Neural cell (in vitro differentiated cells): ENCODE measurements around the gene CTDSPL. TPM values are rescaled to one million over a fixed set of nuclear protein-coding genes. Genes with fewer than 3 reads are reported as not detected.

Source experiments
- H2AFZ ChIP-seq: fragments of 200-600, 300-800 bp; sonication (generic), shearing (Covaris generic); 2 replicates; pipeline ENCODE4 v1.6.0; 2014; ENCODE audit warnings: low read depth, mild to moderate bottlenecking, antibody characterized with exemption, low read length, moderate library complexity
- H3F3A ChIP-seq: fragments of 200-600 bp; shearing (Covaris generic); 2 replicates; pipeline ENCODE4 v1.6.1; 2016; ENCODE audit warnings: mild to moderate bottlenecking, moderate library complexity, mixed read lengths, antibody characterized with exemption, low read length; ENCODE audit not compliant: insufficient read depth, poor library complexity, severe bottlenecking
- H3K27ac ChIP-seq: fragments of 200-600, 300-800 bp; sonication (generic), shearing (Covaris generic); 2 replicates; pipeline ENCODE4 v1.5.1; 2014; ENCODE audit warnings: mild to moderate bottlenecking, low read length, moderate library complexity
- H3K27me3 ChIP-seq: fragments of 300-800, 200-600 bp; sonication (generic), shearing (Covaris generic); 2 replicates; pipeline ENCODE4 v1.6.0; 2014; ENCODE audit warnings: mild to moderate bottlenecking, low read depth, low read length, moderate library complexity; ENCODE audit not compliant: insufficient read depth
- H3K36me3 ChIP-seq: fragments of 300-800, 200-600 bp; sonication (generic), shearing (Covaris generic); 2 replicates; pipeline ENCODE4 v1.5.1; 2014; ENCODE audit warnings: mild to moderate bottlenecking, antibody characterized with exemption, low read length, moderate library complexity; ENCODE audit not compliant: insufficient read depth
- H3K4me2 ChIP-seq: fragments of 300-800, 200-600 bp; sonication (generic), shearing (Covaris generic); 2 replicates; pipeline ENCODE4 v1.6.0; 2014; ENCODE audit warnings: mild to moderate bottlenecking, low read length
- H3K4me3 ChIP-seq: fragments of 300-800, 200-600 bp; sonication (generic), shearing (Covaris generic); 2 replicates; pipeline ENCODE4 v1.5.1; 2014; ENCODE audit warnings: mild to moderate bottlenecking, low read length, moderate library complexity
- H3K79me2 ChIP-seq: fragments of 200-600 bp; shearing (Covaris generic); replicated peaks from 2 replicates; pipeline ENCODE4 v1.6.0; 2014; ENCODE audit warnings: mild to moderate bottlenecking, low read length, moderate library complexity; ENCODE audit not compliant: insufficient read depth
- H3K9ac ChIP-seq: fragments of 300-800, 200-600 bp; sonication (generic), shearing (Covaris generic); 2 replicates; pipeline ENCODE4 v1.6.1; 2016; ENCODE audit warnings: mild to moderate bottlenecking, low read length, mixed read lengths
- H3K9me2 ChIP-seq: fragments of 200-600 bp; shearing (Covaris generic); 2 replicates; pipeline ENCODE4 v1.6.1; 2016; ENCODE audit warnings: mild to moderate bottlenecking, low read length, mixed read lengths; ENCODE audit not compliant: insufficient read depth
- H3K9me3 ChIP-seq: fragments of 200-600, 300-800 bp; sonication (generic), shearing (Covaris generic); 2 replicates; pipeline ENCODE4 v1.6.1; 2016; ENCODE audit warnings: mild to moderate bottlenecking, mixed run types, low read length, moderate library complexity, mixed read lengths
- H4K20me1 ChIP-seq: fragments of 200-600 bp; shearing (Covaris generic); 2 replicates; pipeline ENCODE4 v1.6.1; 2016; ENCODE audit warnings: mild to moderate bottlenecking, mixed run types; ENCODE audit not compliant: insufficient read depth
- EP300 ChIP-seq: fragments of 450-650 bp; conservative IDR thresholded peaks from 2 replicates; pipeline ENCODE4 v1.6.1; 2014; ENCODE audit warnings: antibody characterized with exemption, mild to moderate bottlenecking, moderate library complexity; ENCODE audit not compliant: poor library complexity, severe bottlenecking
- EZH2 ChIP-seq: fragments of 200-600, 300-800 bp; shearing (Covaris generic), sonication (generic); IDR thresholded peaks from 2 replicates; pipeline ENCODE4 v1.6.1; 2014; ENCODE audit warnings: antibody characterized with exemption, low read length, borderline replicate concordance, mild to moderate bottlenecking; ENCODE audit not compliant: insufficient read depth, poor library complexity, severe bottlenecking
- MXI1 ChIP-seq: fragments of 450-650 bp; conservative IDR thresholded peaks from 2 replicates; pipeline ENCODE4 v1.6.1; 2014; ENCODE audit warnings: antibody characterized with exemption, mild to moderate bottlenecking; ENCODE audit not compliant: poor library complexity, severe bottlenecking
- POLR2AphosphoS5 ChIP-seq: IDR thresholded peaks from 2 replicates; pipeline ENCODE4 v1.6.1; 2012
- RAD21 ChIP-seq: fragments of 450-650 bp; conservative IDR thresholded peaks from 2 replicates; pipeline ENCODE4 v1.6.1; 2014; ENCODE audit warnings: antibody characterized with exemption, mild to moderate bottlenecking, moderate library complexity
- SMC3 ChIP-seq: fragments of 450-650 bp; conservative IDR thresholded peaks from 2 replicates; pipeline ENCODE4 v1.6.1; 2014; ENCODE audit warnings: antibody characterized with exemption, mild to moderate bottlenecking, moderate library complexity; ENCODE audit not compliant: poor library complexity
- TAF1 ChIP-seq: IDR thresholded peaks from 2 replicates; pipeline ENCODE4 v1.6.1; 2012; ENCODE audit warnings: low read depth
- polyA plus RNA-seq: library from polyadenylated mRNA; depleted of rRNA; stranded (reverse); fragments of >200 nt; gene quantifications from 2 replicates; pipeline ENCODE4 v1.2.3, GENCODE V29; 2014
- TF ChIP-seq, protein P1 (sequence below): IDR thresholded peaks from 2 replicates; pipeline ENCODE4 v1.6.1; 2012; ENCODE audit warnings: borderline replicate concordance
- TF ChIP-seq, protein P2 (sequence below): fragments of 450-650 bp; IDR thresholded peaks from 2 replicates; pipeline ENCODE4 v1.5.1; 2014; ENCODE audit warnings: antibody characterized with exemption, mild to moderate bottlenecking, moderate library complexity; ENCODE audit not compliant: poor library complexity, severe bottlenecking

Gene CTDSPL
- polyA plus RNA-seq, 1 donor from 2014 or later = 17.0 TPM

DNA sequence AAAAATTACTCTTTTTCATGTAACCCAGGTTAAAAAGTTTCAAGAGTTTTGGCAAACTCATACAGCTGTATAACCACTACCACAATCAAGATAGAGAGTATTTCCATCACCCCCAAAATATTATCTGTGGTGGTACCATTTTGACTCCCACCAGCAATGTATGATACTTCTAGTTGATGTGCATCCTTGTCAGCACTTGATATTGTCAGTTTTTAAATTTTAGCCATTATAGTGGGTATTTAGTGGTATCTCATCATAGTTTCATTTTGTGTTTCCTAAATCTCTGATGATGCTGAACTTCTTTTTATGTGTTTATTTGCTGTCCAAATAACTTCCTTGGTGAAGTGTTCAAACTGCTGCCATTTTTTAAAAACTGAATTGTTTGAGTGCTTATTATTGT lies 14.6 kb downstream of the CTDSPL start:
- TF ChIP-seq TAF1 (no peak), MXI1 (no peak), POLR2AphosphoS5 (no peak), RAD21 (no peak), EP300 (no peak), SMC3 (no peak), EZH2 (no peak)
- TF ChIP-seq, protein P1, sequence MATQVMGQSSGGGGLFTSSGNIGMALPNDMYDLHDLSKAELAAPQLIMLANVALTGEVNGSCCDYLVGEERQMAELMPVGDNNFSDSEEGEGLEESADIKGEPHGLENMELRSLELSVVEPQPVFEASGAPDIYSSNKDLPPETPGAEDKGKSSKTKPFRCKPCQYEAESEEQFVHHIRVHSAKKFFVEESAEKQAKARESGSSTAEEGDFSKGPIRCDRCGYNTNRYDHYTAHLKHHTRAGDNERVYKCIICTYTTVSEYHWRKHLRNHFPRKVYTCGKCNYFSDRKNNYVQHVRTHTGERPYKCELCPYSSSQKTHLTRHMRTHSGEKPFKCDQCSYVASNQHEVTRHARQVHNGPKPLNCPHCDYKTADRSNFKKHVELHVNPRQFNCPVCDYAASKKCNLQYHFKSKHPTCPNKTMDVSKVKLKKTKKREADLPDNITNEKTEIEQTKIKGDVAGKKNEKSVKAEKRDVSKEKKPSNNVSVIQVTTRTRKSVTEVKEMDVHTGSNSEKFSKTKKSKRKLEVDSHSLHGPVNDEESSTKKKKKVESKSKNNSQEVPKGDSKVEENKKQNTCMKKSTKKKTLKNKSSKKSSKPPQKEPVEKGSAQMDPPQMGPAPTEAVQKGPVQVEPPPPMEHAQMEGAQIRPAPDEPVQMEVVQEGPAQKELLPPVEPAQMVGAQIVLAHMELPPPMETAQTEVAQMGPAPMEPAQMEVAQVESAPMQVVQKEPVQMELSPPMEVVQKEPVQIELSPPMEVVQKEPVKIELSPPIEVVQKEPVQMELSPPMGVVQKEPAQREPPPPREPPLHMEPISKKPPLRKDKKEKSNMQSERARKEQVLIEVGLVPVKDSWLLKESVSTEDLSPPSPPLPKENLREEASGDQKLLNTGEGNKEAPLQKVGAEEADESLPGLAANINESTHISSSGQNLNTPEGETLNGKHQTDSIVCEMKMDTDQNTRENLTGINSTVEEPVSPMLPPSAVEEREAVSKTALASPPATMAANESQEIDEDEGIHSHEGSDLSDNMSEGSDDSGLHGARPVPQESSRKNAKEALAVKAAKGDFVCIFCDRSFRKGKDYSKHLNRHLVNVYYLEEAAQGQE = no peak
- TF ChIP-seq, protein P2, sequence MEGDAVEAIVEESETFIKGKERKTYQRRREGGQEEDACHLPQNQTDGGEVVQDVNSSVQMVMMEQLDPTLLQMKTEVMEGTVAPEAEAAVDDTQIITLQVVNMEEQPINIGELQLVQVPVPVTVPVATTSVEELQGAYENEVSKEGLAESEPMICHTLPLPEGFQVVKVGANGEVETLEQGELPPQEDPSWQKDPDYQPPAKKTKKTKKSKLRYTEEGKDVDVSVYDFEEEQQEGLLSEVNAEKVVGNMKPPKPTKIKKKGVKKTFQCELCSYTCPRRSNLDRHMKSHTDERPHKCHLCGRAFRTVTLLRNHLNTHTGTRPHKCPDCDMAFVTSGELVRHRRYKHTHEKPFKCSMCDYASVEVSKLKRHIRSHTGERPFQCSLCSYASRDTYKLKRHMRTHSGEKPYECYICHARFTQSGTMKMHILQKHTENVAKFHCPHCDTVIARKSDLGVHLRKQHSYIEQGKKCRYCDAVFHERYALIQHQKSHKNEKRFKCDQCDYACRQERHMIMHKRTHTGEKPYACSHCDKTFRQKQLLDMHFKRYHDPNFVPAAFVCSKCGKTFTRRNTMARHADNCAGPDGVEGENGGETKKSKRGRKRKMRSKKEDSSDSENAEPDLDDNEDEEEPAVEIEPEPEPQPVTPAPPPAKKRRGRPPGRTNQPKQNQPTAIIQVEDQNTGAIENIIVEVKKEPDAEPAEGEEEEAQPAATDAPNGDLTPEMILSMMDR = no peak
- no peaks in the 10 kb centered on the region for H3K36me3 ChIP-seq
- H3K27ac ChIP-seq = no peak overlapping the region
- no peak overlapping the region for H2AFZ ChIP-seq
- no peaks in the 10 kb centered on the region for H3K9me3 ChIP-seq
- H3K9ac ChIP-seq = no peak overlapping the region
- H3K4me2 ChIP-seq = no peak overlapping the region
- peaks cover 20% of the 10 kb centered on the region for H3K79me2 ChIP-seq
- no peaks in the 10 kb centered on the region for H4K20me1 ChIP-seq
- H3F3A ChIP-seq = no peaks in the 10 kb centered on the region
- H3K4me3 ChIP-seq = no peak overlapping the region
- no peaks in the 10 kb centered on the region for H3K27me3 ChIP-seq
- H3K9me2 ChIP-seq = no peaks in the 10 kb centered on the region

DNA sequence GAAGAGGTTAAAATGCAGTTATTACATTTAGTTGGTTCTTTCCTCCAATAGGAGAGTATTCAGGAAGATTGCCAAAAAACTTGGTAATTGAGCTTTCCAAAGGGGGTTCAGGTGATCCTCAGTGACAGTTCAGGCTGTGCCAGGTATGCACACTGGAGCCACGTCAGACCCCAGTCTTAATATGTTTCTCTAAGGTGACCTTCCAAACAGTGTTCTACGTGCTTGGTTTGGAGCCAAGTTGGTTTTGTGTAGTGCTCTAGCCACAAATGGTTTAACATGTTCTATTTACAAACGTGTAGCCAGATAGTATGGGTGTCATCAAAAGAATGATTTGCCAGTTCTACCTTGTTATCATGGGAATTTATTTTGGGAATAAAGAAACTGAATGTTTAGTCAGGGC lies 21.0 kb downstream of the CTDSPL start:
- no peaks in the 10 kb centered on the region for H3K36me3 ChIP-seq
- no peak overlapping the region for H3K27ac ChIP-seq
- no peak overlapping the region for H3K9ac ChIP-seq
- H3K4me2 ChIP-seq = no peak overlapping the region
- no peaks in the 10 kb centered on the region for H3K9me2 ChIP-seq
- no peaks in the 10 kb centered on the region for H3K27me3 ChIP-seq
- H3F3A ChIP-seq = no peaks in the 10 kb centered on the region
- no peak overlapping the region for H2AFZ ChIP-seq
- H3K9me3 ChIP-seq = no peaks in the 10 kb centered on the region
- no peaks in the 10 kb centered on the region for H4K20me1 ChIP-seq
- TF ChIP-seq, protein P1 = no peak
- TF ChIP-seq TAF1 = no peak
- no peak for TF ChIP-seq MXI1
- TF ChIP-seq EZH2 = no peak
- TF ChIP-seq POLR2AphosphoS5 = no peak
- no peak for TF ChIP-seq RAD21
- no peak for TF ChIP-seq EP300
- TF ChIP-seq, protein P2 = no peak
- no peak for TF ChIP-seq SMC3
- no peak overlapping the region for H3K4me3 ChIP-seq
- H3K79me2 ChIP-seq = peaks cover 4% of the 10 kb centered on the region
